GM19238 (cell line): ENCODE data around the gene CTTNBP2.

ENCODE experiments used
- DNase-seq: peaks from one replicate; pipeline ENCODE4 v3.0.0; 2011; ENCODE audit warnings: low spot score; ENCODE audit not compliant: insufficient read length

Gene CTTNBP2

DNA sequence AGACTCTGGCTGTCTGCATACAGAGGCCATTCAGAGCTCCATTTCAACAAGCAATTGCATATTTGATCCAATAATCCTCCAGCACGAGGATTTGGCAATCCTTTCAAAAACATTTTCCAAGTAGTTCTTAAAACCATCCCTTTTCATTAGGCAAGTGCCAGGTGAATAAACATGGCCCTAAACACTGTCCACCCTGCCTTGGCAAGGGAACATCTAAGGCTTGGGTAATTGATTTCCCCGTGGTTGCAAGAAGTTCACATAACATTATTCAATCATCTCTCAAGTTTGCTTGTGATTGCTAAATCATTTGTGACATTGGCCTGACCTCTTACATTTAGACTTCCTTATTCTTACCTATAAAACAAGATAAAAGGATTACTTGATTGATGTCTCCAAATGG lies 175.2 kb downstream of the CTTNBP2 start:
- DNase-seq: no peak

DNA sequence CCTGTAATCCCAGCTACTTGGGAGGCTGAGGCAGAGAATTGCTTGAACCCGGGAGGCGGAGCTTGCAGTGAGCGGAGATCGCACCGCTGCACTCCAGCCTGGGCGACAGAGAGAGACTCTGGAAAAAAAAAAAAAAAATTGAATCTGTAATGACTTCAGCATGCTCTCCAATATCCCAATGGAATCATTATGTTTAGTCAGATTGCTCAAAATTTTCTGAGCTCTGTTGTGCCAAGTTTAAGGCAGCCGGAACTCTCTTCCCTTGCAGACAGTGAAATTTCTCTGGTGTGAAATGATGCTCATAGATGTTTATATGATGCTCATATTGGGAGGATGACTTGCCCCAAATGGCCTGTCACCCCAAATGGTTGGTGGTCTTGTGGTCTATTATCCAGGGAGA lies 180.9 kb downstream of the CTTNBP2 start:
- no peak for DNase-seq

DNA sequence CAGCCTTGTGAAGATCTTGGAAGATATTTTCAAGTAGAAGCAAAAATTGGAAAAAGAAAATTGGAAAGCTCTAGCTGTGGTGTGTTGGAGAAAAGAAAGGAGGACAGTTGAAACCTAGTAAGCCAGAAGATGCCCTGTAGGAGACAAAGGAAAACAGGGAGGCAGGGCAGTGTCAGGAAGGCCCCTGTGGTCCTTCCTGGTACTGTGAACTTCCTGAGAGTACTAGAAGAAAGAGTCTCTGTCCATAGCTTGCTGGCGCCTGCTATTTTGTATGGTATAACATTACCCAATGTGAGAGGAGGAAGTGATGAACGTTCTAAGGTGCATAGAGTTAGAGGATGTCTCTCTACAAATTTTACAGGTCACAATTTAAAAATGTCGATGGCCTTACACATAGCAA lies 183.1 kb downstream of the CTTNBP2 start:
- DNase-seq: no peak

DNA sequence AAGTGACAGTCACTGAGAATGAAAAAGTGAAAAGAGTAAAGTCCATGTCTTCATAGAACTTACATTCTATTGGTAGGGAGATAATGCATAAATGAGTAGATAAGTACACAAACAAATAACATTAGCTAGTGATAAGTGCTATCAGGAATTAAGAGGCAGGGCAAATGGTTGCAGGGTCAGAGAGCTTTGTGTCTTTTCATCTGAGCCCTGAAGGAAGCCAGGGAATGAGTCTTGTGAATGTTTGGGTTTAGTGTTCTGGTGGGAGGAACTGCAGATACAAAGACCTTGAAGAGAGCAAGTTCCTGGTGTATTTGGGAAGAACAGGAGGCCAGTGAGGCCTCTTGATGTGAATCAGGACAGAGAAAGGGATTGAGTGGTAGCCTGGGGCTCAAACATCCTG lies 183.8 kb downstream of the CTTNBP2 start:
- no peak for DNase-seq

DNA sequence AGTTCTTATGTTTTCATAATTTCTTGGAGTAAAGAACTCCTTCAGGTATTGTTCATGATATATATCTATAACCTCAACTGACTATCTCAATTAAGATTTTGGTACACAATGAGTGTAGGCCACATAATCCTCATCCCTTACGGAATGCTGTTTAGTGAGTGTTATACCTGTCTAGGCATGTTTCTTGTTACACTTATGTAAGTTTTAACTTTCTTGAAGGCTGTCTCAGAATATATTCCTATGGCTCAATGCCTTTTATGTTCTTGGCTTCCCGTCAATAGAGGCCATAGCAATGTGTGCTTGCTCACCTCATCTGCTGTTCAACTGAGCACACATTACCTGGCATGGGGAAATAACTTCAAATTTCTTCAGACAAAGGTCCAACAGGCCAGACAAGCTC lies 185.1 kb downstream of the CTTNBP2 start:
- no peak for DNase-seq

DNA sequence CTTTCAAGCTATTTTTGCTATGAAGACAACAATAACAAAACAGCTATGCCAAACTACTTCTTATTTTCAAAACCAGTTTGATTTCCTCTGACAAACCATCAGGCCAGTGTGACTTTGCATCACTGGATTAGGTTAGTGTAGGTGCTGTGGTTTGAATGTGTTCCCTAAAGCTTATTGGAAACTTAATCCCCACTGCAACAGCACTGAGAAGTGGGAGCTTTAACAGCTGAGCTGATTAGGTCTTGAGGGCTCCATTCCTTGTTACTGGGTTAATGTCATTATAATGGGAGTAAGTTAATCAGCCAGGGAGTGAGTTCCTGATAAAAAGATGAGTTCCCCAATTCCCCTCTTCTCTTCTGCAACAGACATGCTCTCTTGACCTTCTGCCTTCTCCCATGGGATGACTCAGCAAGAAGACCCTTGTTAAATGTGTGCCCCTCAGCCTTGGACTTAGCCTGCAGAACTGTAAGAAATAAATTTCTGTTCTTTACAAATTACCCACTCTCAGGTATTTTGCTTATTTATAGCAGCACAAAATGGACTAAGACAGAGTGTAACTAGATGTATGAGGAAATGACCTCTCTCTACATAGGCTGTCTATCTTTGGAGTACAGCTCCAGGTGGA lies 186.8 kb downstream of the CTTNBP2 start:
- no peak for DNase-seq

DNA sequence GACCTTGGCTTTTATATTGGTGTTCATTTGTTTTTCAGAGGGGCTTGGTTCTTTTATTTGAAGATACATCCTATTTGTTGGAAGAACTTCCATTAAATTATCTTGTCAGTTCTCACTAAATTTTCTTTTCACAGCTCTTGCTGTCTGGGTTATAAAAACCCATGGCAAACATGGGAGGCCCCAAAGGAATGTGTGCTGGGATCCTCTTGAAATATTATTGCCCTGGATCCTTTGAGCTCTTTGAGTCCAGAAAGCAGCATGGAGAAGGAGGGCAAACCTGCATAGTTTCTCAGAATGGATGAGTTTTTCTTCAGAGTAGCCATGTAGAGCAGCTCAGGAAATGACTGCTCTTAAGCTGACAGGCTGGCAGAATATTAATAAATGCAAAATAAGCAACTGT lies 187.4 kb downstream of the CTTNBP2 start:
- no peak for DNase-seq

DNA sequence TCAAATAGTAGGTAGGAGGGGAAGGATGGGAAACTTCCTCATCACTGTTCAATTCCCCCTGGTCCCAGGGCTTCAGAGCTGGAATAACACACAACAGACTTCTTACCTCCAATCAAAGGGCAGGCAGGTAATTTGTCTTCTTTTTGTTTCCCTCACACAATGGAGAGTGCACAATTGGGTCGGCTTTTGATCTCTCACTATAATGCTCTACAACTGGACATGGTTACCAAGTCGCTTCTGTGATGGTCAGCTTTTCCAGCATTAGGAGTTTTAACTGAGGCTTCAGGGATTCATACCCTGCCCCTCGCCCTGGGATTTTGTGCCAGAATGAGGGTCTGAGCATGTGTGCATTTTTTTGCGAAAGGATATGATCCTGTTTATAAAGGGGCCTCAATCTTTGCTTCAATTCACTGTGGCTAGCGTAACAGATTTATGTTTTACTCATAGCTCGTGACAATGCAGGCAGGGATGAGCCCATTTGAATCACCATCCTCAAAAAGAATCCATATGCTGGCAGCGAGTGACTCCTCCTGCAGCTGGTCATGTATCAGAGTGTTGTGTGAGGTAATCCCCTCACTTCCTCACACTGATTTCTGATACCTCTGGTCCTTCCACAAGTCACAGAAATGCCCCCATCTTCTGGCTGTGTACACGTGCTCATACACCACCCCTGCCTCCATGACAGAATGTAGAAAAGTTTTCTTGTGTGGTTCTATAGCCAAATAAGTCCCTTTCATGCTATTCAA lies 189.6 kb downstream of the CTTNBP2 start:
- no peak for DNase-seq

DNA sequence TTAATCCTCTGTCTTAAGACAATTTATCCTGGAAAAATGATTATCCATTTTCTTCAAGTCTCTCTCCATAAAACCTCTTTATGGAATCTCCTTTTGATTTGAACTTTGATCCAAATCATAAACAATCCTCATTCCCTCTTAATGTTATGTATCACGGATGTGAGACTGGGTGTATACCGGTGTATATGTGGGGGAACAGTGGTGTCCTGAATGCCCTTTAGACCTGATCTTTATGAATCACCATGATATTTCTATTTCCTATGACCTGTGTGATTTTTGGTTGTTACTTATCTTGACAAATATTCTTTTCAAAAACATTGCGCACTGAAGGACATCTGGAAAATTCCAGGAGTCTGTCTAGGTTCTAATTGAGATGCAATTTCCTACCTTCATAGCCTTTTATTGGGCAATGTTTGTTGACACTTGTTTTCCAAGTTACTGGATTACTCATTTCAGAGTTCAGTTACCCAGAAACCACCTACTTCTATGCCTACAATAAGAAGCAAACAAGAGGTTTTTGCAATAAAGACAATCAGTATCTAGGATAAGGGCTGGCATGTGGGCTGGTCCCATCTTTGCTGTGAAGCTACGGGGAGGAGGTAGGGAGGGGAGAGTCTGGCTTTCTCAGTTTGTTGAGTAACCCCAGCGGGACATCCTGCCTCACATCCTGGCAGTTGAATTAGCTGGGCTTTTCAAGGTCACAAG lies 190.4 kb downstream of the CTTNBP2 start:
- DNase-seq: no peak

DNA sequence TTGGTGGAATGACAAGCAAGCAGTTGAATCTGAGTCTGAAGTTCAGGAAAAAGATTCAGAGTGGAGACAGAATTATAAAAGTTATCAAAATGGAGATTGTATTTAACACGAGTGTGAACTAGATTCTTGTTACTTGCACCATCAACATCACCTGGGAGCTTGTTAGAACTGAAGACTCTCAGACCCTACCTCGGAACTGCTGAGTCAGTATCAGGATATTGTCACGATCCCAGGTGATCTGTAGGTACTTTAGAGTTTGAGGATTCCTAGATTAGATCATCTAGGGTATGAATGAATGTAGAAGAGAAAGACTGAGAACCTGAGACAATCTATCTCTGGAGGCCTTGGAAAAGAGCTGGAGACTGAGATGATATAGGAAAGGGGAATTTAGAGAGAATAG lies 194.1 kb downstream of the CTTNBP2 start:
- no peak for DNase-seq

DNA sequence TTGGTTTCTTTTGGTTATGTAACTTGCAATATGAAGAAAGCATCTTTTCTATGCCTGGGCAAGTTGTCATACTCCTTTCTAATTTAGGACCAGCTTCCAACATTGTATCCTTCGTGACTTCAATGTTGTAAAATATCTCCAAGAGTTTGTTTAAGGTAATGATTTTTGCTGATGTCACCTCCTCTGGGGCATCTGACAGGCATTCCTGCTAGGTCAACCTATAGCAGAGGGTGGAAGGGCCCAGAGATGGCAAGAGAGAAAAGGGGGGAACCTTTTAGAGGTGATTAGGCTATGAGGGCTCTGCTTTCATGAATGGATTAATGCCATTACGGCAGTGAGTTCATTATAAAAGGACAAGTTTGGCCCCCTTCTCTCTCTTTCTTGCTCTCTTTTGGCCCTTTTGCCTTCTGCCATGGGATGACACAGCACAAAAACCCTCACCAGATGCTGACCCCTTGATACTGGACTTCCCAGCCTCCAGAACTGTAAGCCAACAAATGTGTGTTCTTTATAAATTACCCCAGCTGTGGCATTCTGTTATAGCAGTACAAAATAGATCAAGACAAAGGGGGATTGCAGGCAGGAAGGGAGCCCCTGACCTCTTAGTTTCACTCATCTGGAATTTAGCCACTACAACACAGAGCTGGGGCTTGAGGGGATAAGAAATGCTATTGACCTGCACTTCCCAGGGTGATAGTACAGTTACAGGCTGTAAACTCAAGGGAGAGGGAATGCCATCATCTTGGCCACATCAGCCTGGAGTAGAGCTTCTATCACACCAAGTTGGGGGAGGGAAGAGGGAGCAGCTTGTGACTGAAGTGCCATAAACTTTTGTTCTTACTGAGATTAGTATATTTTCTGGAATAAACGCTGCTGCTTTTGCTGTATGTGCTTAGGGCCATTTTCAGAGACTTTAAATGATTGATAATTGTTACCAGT lies 197.5 kb downstream of the CTTNBP2 start:
- DNase-seq: no peak

DNA sequence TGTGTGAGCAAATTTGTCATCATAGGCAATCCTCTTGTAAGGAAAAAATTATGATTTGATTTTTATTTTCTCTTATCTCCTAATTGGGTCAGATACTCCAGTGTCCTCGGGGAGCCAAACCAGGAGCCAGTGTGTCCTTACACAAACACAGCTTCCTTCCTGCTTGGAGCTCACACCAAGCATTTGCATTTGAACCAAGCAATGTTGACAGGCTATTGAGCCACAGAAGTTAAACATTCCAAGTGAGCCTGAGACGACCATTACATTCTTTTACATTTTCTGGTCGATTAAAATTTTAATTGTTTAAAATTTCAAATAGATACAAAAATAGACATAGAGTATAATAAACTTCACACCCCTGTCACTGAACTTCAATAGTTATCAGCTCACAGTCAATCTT lies 198.6 kb downstream of the CTTNBP2 start:
- no peak for DNase-seq

DNA sequence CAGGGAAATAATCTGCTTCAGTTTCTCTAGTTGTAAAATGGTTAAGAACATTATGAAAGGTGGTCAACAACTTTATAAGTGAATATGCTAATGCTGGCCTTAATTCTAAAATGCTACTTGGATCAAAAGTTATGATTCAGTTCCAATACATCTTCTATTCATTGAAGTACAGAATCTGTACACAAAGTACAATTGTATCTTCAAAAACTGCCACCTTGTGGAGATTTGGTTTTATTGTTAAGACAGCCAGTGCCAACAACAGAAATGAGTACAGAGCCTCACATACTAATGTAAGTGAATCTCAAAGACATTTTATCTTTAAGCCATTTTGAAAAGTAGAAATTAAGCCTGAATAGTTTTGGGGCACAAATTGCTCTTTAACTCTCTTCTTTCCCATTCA lies 199.4 kb downstream of the CTTNBP2 start:
- DNase-seq: no peak

DNA sequence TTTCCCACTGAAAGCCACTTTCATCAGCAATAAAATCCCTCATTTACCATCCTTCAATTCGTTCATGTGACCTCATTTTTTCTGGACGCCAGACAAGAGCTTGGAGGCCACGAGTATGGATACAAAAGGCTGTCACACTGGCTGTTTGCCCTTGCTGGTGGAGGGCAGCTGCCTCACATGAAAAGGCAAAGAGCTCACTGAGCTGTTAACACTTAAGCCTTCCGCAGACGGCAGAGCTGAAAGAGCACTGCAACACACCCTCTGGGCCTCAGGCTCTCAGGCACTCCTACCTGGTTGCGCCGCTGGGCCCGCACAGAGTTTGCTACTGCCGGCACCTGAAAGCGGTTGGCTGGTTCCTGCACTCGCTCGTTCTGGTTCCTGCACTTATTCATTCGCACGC lies 199.9 kb downstream of the CTTNBP2 start:
- no peak for DNase-seq

DNA sequence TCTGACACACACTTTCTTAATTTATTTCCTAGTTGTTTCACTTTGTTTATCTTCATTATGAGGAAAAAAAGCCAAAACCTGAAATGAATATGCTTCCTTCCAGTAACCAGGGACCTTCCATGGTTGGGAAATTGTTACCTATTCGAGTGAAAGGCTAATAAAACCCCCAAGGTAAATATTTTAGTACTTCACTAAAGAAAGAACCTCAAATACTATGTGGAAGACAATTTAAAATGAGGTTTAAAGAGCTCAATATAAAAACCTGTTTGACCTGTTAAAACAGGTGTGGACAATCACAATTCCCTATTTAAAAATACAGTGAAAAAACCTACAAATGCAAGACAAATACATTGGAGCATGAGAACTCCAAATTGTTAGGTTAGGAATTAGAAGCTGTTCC lies 200.8 kb downstream of the CTTNBP2 start:
- DNase-seq: no peak

DNA sequence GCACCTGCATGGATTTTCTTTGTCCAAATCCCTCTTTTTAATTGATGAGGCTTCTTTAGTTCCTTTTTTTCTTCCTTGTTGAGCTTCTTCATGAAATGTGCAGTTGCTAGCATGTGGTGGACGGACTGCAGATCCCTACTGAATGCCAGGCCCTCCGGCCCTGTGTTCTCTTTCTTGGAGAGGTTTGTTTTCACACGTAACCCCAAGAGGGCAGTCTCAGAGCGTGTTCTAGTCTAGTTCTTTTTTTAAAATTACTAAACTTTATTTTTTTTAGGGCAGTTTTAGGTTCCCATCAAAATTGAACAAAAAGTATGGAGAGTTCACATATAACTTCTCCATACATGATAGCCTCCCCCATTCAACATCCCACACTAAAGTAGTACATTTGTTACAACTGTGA lies 203.4 kb downstream of the CTTNBP2 start:
- DNase-seq: no peak

DNA sequence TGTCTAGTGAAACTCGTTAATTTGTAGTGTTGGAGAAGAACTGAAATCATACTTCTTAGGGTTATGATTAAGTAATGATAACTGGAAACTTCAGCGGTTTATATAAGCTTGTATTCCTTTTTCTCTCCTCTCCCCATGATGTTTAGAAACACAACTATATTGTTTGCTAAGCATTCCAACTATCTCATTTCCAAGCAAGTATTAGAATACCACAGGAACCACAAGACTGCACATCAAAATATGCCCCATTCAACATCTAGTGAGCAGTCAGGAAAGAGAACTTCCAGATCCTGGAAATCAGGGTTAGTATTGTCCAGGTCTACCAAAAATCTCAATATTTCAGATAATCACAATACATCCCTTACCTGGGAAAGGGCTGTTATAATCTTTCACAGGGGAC lies 205.8 kb downstream of the CTTNBP2 start:
- DNase-seq: no peak

DNA sequence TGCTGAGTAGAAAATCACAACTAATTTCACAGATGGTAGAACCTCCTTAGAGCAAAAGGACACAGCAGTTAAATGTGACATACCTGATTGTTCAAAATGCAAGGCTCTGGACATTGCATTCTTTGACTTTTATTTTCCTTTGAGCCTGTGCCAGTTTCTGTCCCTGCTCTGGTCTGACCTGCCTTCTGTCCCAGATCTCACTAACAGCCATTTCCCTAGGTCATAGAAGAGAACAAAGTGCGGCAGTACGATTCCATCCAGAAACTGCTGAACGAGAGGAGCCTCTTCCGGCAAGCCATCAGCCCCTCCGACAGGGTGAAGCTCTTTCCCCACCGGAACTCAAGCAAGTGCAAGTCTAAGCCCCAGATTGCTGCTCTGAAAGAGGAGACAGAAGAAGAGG lies 206.6 kb downstream of the CTTNBP2 start:
- DNase-seq: no peak

DNA sequence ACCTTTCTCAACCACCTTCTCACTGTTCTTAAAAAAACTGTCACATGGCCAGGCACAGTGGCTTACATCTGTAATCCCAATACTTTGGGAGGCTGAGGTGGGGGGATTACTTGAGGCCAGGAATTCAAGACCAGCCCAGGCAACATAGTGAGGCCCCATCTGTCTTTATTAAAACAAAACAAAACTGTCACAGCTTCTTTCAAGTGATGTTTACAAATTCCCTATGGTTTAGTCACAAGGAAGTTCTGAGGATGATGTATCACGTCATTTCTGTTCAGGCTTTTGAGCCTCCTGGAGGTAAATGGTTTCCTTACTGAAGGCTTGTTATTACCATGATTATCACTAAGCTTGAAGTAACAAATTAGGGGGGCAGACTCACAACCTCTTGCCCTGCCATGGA lies 207.2 kb downstream of the CTTNBP2 start:
- DNase-seq: no peak

DNA sequence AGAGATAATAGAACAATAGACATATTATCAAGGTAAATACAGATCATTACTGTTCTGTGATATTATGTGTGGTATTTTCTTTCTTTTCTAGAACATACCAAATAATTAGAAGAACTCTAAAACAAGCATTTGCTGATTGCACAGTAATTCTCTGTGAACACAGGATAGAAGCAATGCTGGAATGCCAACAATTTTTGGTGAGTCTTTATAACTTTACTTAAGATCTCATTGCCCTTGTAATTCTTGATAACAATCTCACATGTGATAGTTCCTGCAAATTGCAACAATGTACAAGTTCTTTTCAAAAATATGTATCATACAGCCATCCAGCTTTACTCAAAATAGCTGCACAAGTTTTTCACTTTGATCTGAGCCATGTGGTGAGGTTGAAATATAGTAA lies 207.9 kb downstream of the CTTNBP2 start:
- no peak for DNase-seq

DNA sequence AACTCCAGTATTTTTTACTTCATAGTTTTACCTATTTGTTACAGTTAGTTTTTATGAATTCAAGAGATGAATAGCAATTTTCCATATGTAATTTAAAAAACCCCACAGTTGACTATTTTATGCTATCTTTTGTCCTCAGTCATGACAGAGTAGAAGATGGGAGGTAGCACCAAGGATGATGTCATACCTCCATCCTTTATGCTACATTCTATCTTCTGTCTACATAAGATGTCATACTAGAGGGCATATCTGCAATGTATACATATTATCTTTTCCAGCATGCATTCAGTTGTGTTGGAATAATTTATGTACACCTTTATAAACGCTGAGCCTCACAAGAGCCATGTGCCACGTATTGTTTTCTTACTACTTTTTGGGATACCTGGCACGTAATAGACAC lies 209.2 kb downstream of the CTTNBP2 start:
- no peak for DNase-seq

DNA sequence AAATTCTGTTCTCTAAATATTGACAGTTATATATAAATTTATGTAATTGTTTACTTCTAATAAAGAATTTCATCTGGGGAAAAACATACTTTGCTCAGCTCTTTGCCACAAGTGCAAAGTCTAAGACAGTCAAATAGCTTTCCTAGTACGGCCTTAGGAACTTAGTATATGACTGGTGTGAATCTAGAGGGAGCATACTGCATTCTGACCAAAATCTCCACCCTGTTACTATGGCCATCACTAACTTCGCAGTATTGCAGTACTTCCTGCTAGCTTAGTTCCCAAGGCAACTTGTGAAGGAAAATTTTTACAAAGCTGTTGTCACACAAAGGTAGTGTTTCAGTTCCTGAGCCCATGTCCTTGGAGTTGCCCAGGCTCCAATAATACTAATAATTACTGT lies 211.9 kb downstream of the CTTNBP2 start:
- no peak for DNase-seq
